RPMI8226 (cell line): ENCODE results near the gene DNAJC15.
A peak's percentile ranks its signal among the peaks of the same experiment; 100 is the strongest.
"Not testable (repeated sequence)": the region's sequence is repeated elsewhere in the genome, so short reads cannot be mapped to it uniquely, and the experiment has no call there.

ENCODE experiments used
- DNase-seq: peaks from one replicate; pipeline ENCODE4 v3.0.0-alpha.2; 2015

Gene DNAJC15

DNA sequence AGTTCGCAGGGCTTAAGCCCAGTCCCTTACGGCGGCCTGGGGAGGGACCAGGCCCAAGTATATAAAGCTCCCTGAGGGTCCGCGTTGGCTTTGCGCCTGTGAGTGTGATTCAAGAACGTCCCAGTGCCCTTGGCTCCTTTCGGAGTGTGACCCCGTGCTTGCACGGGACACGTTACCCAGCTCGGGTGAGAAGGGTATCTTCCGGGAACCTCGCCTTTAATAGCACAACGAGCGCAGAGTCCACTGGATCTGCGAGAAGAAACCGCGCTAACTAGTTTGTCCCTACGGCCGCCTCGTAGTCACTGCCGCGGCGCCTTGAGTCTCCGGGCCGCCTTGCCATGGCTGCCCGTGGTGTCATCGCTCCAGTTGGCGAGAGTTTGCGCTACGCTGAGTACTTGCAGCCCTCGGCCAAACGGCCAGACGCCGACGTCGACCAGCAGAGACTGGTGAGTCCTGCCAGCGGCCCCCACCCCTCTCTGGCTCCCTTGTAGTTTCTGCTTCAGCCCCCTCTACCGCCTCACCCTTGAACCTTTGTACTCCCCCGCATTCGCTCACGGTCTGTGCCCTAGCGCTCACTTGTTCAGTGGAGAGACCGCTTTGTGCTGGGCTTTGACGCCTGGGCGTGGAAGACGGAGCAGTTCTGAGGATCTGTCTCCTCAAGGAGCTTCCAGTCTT, at the start of gene DNAJC15:
TSS of gene DNAJC15 (plus strand) at position 298 of the 675 bp plus-strand sequence. CDS start at position 339, 41 bp downstream.
- peak; percentile 80 for DNase-seq

DNA sequence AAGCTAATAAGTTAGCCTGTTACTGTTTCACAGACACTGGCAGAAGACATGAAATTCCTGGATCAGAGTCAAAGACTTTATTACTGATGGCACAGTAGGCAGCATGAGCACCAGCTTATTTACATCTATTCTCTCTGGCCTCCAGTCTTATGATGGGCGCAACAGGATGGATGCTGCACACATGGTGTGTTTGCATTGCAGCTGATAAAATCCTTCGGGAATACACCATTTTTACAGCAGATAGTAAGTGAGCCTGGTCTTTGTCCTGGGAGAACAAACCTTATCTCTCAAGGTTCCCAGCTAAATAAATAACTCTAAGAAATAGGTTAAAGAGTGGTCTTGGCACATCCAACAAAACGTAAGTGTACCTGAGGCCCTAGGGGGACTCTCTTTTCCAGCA, 47.3 kb upstream of the DNAJC15 start:
- no peak for DNase-seq

DNA sequence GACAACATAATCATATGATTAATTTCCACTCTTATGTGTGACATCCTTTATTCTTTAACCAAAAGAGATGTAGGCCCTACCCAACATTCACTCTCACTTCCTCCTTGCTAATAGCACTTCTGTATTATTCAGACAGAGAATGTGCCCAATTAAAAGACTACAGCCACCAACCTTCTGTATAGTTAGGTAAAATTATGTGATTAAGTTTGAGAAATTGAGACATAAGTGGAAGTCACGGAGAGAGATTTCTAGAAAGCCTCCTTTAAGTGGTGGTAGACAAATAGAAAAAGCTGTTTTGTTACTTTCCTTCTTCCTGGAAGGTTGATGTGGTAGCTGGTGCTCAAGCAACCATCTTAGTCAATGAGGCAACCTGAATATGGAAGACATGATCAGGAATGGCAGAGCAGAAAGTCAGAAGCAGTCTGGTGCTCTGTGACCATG, 46.1 kb upstream of the DNAJC15 start:
- no peak for DNase-seq

DNA sequence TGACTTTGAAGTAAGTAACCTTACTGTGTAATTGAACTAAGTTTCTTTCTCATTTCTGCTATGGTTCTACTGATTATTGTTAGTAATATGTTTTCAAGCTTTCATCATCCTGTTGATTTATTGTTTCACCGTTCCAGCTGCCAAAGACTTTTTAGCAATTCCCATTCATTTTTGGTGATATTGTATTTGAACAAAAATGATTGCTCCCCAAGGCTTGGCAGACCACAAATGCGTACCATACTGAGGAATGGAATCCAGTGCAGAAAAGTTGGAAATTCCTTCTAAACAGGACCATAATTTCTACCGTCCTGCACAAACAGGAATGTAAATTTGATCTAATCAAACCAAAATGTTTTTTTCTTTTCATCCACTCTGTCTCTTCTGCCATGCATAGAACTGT, 42.1 kb upstream of the DNAJC15 start:
- no peak for DNase-seq

DNA sequence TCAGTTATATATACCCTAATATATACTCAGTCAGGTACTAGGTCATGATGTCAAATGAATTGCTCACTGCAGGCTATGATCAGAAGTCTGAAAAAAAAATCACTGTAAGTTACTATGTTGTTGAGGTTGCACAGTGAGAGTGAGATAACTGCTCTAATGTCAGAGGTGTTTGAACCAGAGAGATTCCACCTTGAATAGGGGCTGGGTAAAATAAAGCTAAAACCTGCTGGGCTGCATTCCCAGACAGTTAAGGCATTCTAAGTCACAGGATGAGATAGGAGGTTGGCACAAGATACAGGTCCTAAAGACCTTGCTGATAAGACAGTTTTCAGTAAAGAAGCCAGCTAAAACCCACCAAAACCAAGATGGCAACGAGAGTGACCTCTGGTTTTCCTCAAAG, 41.5 kb upstream of the DNAJC15 start:
- DNase-seq, result no peak

DNA sequence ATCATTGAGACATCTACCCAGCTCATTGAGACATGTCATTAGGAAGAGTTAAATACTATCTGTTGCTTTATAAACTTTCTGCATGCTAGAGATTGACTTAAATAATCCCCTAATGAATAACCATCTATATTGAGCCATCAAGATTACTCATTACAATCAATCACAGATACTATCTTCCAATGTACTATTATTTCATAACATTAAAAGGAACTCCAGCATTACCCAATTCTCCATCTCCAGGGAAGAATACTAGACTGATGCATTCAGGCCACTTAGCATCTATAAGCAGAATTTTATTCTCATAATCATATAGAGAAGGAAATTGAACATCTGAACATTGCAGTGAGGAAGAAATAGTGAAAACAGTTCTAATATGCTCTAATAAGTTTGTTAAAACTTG, 39.4 kb upstream of the DNAJC15 start:
- DNase-seq, result no peak

DNA sequence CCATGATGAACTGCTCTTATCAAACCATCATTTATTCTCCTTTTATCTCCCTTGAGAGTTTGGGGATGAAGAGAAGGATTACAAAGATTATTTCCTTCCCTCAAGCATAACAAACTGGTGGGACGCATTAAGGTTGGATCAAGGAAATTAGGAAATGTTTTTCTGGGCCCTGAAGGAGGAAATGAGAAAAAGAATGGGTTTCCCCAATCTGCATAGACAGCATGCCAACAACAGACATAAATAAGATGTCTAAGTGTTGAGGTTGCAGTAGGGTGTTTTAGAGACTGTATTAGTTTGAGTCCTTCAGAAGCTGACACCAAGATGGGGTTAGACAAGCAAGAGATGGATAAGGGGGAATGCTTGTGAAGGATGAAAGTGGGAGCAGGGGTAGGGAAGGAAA, 38.7 kb upstream of the DNAJC15 start:
- DNase-seq, result no peak

DNA sequence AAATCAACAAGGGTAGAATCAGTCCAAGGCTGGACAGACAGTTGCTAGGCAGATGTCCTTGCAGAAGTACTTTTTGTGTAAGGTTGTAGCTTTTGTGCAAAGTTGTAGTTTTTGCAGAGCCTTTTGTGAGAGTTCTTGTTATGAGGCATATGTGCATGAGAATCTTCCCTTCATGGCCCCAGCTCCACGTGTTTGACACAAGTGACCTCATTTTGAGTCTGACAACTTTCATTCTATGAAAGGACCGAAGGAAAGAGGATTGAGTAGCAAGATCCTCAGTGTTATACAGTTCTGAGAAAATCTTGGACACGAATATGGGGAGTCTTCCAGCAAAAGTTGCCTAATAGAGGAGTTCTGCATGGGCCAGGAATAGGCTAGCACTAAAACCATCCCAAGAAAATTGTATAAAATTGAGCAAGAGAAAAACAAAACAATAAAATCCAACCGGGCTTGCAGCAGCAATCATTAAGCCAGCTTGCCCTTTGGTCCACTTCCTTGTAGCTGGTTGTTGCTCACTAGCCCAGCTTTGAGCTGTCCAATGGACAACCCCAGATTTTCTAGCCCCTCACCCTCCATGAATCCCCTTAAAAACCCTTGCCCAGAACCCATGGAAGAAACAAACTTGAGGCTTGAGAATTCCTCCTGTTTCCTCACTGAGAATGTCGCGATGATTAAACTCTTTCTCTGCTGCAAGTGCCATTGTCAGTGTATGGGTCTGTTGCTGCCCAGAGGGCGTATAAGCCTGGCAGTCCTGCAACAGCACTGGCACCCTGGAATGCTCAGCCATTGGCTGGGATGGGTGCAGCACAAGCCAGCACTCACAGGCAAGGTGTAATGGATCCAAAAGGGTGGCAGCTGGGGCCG, 37.8 kb upstream of the DNAJC15 start:
- DNase-seq, result no peak

DNA sequence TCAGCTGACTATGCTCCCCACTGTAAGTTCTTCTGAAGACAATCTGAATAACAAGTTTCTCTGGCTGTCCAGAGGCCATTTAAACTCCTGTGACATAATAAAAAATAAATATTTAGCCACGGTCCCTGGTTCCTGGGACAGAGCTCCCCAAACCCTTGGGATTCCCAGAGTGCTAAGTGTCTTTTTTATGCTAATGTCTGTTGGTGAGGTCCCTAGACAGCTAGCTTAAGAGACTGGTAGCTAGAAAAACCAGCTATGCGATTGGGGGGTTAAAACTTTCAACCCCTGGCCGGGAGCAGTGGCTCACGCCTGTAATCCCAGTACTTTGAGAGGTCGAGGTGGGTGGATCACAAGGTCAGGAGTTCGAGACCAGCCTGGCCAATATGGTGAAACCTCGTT, 37.2 kb upstream of the DNAJC15 start:
- DNase-seq, result no peak

DNA sequence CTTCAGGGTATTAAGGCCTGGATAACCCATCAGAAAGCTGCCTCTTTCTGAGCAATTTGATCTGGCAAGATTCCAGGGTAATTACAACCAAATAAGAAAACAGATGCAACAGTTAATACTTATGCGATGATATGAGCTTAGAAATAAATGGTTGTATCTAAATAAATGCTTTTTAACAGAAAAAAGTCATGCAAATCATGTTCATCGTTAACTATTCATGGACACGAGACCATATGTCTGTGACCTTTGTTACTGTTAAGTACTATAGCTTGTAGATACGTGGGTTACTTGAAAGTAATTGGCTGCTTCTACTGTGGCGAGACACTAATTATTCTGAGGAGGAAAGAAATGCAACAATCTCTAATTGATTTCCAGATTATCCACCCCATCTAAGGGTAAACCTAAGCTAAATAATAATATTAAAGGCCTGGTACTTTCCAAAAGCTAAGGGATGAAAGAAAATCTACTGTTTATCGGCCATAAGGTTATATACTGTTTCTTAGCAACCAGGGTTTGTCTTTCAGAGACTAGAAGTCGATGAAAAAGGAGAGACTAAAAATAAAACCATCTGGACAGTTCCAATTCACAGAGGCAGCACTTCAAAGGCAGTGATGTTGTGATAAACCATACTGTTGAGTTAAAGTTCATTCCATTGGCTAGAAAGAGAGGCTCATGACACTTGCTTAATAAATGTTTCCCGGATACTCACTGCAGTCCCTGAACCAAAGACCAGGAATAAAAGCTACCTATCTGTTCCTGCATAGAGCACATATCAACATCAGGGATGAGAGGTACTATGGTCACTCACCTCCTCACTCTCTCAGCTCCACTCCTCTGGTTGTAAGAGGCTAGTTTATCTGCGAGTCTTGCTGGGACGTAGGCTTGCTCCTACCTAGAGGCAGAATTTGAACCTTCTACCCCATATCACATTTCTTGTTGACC, 32.8 kb upstream of the DNAJC15 start:
- DNase-seq, result peak; percentile 48

DNA sequence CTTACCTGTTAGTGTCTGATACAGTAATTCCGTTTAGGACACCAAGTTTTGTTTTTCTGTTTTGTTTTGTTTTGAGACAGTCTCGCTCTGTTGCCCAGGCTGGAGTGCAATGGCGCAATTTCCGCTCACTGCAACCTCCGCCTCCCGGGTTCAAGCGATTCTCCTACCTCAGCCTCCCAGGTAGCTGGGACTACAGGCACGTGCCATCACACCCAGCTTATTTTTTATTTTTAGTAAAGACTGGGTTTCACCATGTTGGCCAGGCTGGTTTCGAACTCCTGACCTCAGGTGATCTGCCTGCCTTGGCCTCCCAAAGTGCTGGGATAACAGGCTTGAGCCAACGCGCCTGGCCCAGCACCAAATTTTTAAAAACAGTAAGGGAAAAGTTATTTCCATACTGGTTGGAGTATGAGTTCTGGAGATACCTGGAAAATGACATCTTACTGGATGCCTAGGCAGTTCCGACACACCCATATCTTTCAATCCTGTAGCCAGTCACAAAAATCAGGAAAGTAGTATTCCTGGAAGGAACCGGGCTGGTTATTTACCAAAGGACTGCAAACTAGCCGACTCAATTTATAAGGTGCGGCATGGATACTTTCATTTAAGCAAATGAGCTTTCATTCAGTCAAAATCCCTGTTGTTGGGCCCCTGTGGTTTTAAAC, 32.0 kb upstream of the DNAJC15 start:
- not testable (repeated sequence) for DNase-seq

DNA sequence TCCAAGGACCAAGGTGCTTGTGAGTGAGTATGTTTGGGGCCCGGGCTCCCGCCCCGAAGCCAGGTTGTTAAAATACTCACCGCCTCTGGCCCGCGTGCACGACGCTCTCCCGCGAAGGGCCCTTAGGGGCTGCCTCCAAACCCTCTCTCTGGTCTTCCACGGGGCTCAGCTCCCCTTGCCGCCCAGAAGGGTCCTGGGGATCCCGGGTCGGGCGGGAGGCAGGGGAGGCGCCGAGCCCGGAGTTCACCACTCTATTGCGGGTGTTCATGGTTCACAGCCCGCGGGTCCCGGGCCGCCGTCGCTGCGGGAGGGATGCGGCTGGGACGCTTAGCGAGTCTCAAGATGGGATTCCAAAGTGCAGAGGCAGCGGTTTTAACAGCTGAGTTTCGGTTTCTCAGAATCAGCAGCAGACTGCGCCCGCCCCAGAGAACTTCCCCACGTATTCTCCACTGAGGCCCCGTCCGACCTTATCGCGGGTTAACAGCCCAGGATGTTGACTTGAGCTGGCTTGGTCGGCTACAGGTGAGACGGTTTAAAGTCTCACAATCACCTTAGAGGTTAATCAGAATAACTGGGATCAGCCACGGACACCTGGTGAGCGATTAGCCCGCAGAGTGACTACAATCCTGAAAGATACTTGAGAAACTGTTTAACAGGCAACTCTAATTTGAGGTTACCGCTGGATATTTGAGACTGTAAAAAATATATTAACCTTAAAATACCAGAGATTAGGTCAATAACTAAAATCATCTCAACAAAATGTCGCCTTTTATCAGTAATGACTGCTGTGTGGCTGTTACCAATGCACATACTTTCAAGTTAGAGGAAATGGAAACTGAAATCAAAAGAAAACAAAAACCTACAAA, 31.3 kb upstream of the DNAJC15 start, which contains the start of gene EPSTI1:
TSS of gene EPSTI1 (minus strand) at position 344 of the 866 bp plus-strand sequence. CDS start at position 268, 76 bp downstream.
- peak; percentile 94 for DNase-seq

DNA sequence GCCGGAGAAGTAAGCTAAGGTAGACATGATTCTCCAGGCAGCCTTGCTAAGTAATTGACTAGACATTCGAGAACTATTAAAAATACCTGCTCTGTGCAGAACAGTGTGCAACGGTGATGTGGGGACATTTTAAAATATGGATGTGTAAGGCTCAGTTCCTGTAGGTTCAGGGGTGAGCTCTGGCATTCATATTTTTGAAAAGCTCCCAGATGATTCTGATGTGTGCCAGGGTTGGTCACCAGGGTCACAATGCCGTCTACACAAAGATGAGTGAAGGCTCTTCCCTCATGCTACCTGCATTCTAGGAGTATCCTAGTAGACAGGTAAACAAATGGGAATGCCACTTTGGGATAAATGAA, 30.6 kb upstream of the DNAJC15 start:
- DNase-seq, result peak; percentile 38

DNA sequence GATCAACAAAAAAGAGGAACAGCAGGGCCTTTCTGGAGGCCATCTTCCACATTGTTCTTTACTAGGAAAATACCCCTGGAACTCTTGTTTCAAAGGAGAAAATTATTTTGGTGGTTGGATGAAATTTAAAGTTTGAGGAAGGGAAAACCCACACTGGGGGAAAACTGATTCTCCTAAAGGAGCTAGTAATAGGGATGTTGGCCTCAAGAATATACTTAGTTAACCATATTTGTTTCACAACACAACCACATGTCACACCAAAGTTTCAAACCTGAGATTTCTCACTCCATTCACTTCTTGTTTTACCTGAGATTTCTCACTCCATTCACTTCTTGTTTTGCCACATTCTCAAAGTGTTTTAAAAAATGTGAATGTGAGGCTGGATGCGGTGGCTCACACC, 28.5 kb upstream of the DNAJC15 start:
- DNase-seq, result no peak

DNA sequence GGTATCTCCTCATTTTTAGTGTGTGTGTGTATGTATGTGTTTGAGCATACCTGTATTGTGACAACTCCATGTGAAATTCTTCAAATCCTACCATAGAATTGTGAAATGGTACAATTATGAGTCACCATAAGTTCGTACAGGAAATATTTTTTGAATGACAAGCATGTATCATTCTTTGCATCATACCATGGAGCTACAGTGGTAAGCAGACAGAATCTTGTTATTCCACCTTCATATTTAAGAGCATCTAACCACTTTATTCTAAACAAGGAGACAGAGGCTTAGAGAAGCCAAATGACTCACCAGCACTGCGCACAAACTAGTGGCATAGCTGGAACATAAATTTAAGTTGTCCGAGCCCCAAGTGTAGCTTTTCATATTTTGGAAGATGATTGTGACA, 26.8 kb upstream of the DNAJC15 start:
- no peak for DNase-seq

DNA sequence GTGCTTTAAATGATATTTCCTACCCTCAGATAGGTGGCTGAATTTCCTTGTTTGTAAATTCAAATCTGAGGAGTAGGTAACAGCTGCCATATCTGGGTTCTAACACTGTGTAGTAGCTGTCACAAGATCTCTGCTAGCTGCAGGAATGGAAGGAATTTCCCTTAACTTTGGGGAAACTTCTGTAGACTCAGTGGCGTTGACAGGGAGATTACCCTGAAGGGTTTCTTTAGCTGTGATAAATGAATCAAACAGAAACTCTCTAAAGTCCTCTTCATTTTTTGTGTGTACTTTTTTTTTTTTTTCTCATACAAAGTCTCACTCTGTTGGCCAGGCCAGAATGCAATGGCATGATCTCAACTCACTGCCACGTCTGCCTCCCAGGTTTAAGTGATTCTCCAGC, 26.0 kb upstream of the DNAJC15 start:
- DNase-seq, result no peak

DNA sequence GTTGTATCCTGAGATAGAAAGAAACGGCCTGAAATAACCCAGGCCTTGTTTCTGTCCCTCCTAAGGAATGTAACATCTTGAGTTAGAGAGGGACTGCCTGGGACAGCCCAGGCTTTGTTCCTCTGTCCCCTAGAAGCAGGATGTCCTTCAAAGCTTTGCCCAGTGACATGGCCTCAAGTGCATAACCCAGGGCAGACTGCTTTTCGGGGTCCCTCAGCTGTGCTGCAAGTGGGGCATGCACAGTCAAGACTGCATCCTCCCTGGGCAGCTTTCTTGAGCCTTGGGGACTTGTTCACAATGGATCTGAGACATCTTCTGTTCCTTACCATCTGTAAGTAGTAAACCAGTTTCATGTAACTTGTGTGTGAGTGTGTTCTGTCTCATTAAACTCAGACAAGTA, 23.9 kb upstream of the DNAJC15 start:
- no peak for DNase-seq

DNA sequence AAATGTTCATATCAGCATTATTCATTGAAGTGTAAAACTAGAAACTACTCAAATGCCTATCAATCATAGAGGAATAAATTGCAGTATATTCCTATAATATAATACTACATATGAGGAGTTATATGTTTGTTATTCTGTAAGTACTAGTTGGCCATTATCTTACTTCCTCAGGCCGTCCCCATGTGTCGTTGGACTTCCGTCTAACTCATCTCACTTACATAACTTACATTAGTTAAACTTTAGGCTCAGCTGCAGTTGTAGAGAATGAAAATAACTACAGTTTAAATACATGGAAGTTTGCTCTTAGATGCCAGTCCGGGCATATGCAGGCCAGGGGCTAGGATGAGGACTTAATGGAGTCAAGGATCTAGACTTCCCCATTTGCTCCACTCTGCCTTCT, 22.7 kb upstream of the DNAJC15 start:
- no peak for DNase-seq

DNA sequence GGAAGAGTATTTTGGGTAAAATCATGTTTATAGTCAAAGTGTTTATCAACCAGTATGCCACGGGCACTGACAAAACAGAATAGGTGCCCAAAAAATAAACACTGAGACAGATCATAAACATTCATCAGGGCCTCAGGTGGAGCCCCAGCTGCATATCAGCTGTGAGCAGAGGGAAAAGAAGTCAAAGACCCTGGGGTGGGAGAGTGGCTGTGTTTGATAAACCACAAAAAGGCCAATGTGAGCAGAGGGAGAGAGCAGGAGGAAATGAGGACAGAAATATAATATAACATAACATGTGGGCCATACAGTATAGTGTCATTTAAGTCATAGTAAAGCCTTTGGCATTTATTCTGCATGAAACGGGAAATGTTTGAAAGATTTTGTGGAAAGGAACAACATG, 21.4 kb upstream of the DNAJC15 start:
- no peak for DNase-seq

DNA sequence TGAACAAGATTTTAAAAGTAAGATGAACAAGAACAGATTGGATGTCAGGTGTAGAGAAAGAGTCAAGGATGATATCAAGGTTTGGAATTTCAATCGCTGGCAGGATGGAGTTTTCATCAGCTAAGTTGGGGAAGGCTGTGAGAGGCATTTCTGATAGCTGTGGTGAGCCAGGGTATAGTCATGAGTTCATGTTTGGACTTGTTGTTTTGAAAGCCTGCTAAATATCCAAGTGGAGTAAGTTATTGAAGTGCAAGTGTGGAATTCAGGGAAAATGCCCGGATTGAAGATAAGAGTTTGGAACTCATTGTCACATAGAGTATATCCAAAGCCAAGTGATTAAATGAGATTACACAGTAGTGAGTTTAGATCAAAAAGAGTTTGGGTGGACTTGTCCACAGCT, 20.4 kb upstream of the DNAJC15 start:
- DNase-seq, result no peak

DNA sequence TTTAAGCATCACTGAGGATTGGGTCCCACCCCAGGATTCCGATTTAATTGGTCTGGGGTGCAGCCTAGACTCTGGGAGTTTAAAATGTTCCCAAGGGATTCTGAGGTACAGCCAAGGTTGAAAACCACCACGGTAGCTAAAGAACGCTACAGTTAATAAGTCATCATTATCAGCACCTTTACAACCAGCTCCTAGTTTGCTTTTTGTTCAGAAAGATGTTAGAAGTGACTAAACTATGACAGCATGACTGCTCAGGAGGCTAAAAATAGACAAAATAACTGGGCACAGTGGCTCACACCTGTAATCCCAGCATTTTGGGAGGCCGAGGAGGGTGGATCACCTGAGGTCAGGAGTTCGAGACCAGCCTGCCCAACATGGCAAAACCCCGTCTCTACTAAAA, 19.7 kb upstream of the DNAJC15 start:
- DNase-seq, result no peak
